Measurements from ENCODE around the gene WDR90.

DNA sequence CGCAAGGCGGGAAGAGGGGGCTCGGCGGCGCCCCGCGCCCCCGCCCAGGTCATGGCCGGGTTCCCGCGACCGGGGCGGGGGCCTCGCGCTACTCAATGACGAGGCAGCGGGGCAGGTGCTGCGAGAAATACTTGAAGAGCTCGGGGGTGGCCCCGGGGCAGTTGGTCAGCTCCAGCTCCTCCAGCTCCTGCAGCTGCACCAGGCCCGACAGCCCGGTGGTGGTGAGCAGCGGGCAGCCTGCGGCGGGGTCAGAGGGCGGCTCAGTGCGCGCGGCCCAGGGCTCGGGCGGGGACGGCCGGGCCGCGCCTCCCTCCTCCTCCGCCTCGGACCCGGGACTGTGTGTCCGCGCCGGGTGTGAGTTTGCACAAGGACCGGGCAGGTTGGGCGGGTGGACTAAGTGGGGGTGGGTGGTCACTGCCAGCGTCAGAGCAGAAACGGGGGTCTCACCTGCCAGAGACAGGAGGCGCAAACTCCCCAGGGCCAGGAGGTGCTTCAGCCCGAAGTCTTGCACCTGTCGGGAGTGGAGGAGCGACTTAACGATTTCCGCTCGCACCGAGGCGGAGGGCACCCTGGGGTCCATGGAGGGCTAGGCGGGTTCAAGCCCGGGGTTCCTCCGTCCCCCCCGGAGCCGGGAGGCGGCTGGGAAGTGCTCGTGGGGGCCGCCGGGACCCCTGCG is 45.2 kb downstream of the WDR90 start:
- TF ChIP-seq, protein P1, sequence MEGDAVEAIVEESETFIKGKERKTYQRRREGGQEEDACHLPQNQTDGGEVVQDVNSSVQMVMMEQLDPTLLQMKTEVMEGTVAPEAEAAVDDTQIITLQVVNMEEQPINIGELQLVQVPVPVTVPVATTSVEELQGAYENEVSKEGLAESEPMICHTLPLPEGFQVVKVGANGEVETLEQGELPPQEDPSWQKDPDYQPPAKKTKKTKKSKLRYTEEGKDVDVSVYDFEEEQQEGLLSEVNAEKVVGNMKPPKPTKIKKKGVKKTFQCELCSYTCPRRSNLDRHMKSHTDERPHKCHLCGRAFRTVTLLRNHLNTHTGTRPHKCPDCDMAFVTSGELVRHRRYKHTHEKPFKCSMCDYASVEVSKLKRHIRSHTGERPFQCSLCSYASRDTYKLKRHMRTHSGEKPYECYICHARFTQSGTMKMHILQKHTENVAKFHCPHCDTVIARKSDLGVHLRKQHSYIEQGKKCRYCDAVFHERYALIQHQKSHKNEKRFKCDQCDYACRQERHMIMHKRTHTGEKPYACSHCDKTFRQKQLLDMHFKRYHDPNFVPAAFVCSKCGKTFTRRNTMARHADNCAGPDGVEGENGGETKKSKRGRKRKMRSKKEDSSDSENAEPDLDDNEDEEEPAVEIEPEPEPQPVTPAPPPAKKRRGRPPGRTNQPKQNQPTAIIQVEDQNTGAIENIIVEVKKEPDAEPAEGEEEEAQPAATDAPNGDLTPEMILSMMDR (IDR thresholded peaks at IDR 0.05), result no peak
- TF ChIP-seq POLR2A (IDR thresholded peaks at IDR 0.05) (no peak), EP300 (IDR thresholded peaks at IDR 0.05; ENCODE audit: low read depth) (no peak), POLR2AphosphoS5 (IDR thresholded peaks at IDR 0.05) (no peak)

Measured in transverse colon (tissue), 4 donors.